ENCODE results near the gene ERBB4.

DNA sequence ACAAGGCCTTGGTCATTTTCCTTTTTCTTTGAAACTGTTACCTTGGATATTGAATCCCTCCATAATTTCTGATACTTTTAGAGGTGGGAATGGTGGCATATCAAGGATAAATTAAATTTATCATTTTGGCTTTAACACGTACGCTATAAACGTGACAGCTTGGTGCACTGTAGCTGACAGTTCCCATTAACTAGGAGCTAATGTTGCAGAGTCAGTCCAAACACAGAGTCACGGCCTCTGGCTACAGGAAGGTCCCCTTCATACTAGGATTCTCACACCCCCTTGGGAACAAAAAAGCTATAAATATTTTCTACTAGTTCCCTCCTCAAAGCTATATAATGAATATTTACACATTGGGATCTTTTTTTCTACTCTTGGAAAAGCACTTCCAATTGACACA lies 17.7 kb upstream of the ERBB4 start:
- TF ChIP-seq, protein P1, sequence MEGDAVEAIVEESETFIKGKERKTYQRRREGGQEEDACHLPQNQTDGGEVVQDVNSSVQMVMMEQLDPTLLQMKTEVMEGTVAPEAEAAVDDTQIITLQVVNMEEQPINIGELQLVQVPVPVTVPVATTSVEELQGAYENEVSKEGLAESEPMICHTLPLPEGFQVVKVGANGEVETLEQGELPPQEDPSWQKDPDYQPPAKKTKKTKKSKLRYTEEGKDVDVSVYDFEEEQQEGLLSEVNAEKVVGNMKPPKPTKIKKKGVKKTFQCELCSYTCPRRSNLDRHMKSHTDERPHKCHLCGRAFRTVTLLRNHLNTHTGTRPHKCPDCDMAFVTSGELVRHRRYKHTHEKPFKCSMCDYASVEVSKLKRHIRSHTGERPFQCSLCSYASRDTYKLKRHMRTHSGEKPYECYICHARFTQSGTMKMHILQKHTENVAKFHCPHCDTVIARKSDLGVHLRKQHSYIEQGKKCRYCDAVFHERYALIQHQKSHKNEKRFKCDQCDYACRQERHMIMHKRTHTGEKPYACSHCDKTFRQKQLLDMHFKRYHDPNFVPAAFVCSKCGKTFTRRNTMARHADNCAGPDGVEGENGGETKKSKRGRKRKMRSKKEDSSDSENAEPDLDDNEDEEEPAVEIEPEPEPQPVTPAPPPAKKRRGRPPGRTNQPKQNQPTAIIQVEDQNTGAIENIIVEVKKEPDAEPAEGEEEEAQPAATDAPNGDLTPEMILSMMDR (IDR thresholded peaks at IDR 0.05) = no peak
- no peak for TF ChIP-seq ZFX (IDR thresholded peaks at IDR 0.05; ENCODE audit: borderline replicate concordance)

All from 22Rv1 (cell line).